CD4-positive, CD25-positive, alpha-beta regulatory T cell (primary cell): ENCODE data around the gene WDR46. TPM values are rescaled to one million over a fixed set of nuclear protein-coding genes. Genes with fewer than 3 reads are reported as not detected.

ENCODE experiments used
- ATAC-seq, 2 donors: fragments of 150-1000 bp; cut with Tn5 transposase; one replicate each; pipeline ENCODE4 v1.10.0; 2021; ENCODE audit warnings: low read depth in 2 of 2, moderate number of reproducible peaks in 2 of 2, moderate library complexity in 1 of 2
- DNase-seq, 3 donors: peaks; one replicate each; pipeline versions ENCODE4 v3.0.0 to v3.0.0-alpha.2; 2012 to 2022; ENCODE audit warnings: mixed read lengths in 1 of 3
- H3K27ac ChIP-seq: one replicate; pipeline ENCODE4 v1.7.0; 2013; ENCODE audit warnings: mild to moderate bottlenecking, low read length; ENCODE audit not compliant: insufficient read depth, poor library complexity, severe bottlenecking
- H3K27me3 ChIP-seq: one replicate; pipeline ENCODE4 v1.7.0; 2013; ENCODE audit warnings: low read length; ENCODE audit not compliant: control insufficient read depth, insufficient read depth
- H3K36me3 ChIP-seq: one replicate; pipeline ENCODE4 v1.7.0; 2013; ENCODE audit warnings: mild to moderate bottlenecking, low read length, moderate library complexity; ENCODE audit not compliant: control insufficient read depth, insufficient read depth
- H3K4me1 ChIP-seq: 2 replicates; pipeline ENCODE4 v1.7.0; 2013; ENCODE audit warnings: mild to moderate bottlenecking, low read length; ENCODE audit not compliant: insufficient read depth, control insufficient read depth, poor library complexity, severe bottlenecking
- H3K4me3 ChIP-seq: one replicate; pipeline ENCODE4 v1.7.0; 2013; ENCODE audit warnings: low read depth, mild to moderate bottlenecking, low read length, moderate library complexity
- H3K9me3 ChIP-seq, 2 experiments: 1 replicate in 1 of 2; 2 replicates in 1 of 2; pipeline ENCODE4 v1.7.0; 2013; ENCODE audit warnings: low read length in 2 of 2, mild to moderate bottlenecking in 1 of 2, moderate library complexity in 1 of 2; ENCODE audit not compliant: control insufficient read depth in 2 of 2
- H3K27ac Mint-ChIP-seq, 3 donors: one replicate each; pipeline ENCODE4 v1.8.0; 2020 to 2022; ENCODE audit warnings: mild to moderate bottlenecking in 3 of 3, mixed read lengths in 3 of 3, moderate library complexity in 2 of 3
- H3K27me3 Mint-ChIP-seq: one replicate; pipeline ENCODE4 v1.8.0; 2022; ENCODE audit warnings: mild to moderate bottlenecking, mixed read lengths
- H3K36me3 Mint-ChIP-seq: one replicate; pipeline ENCODE4 v1.8.0; 2020; ENCODE audit warnings: mixed read lengths
- H3K4me1 Mint-ChIP-seq, 4 donors: one replicate each; pipeline ENCODE4 v1.8.0; 2020 to 2022; ENCODE audit warnings: mixed read lengths in 4 of 4, mild to moderate bottlenecking in 1 of 4
- H3K4me3 Mint-ChIP-seq, 4 donors: one replicate each; pipeline ENCODE4 v1.8.0; 2020 to 2022; ENCODE audit warnings: mild to moderate bottlenecking in 4 of 4, mixed read lengths in 4 of 4, moderate library complexity in 3 of 4
- H3K9me3 Mint-ChIP-seq, 7 donors: one replicate each; pipeline ENCODE4 v1.8.0; 2020 to 2022; ENCODE audit warnings: mixed read lengths in 7 of 7, mild to moderate bottlenecking in 3 of 7, moderate library complexity in 2 of 7
- polyA plus RNA-seq, 4 donors: library from polyadenylated mRNA; unstranded; fragments of 300-500 nt; fragmentation: Illumina TruSeq; gene quantifications; one replicate each; pipeline ENCODE4 v1.2.3, GENCODE V29; 2021
- total RNA-seq: library from RNA; stranded (reverse); gene quantifications from one replicate; pipeline ENCODE4 v1.2.3, GENCODE V29; 2022

Gene WDR46
- total and polyA plus RNA-seq, 5 donors from 2014 or later = 31.5 to 54.0 (median 50.8) TPM

DNA sequence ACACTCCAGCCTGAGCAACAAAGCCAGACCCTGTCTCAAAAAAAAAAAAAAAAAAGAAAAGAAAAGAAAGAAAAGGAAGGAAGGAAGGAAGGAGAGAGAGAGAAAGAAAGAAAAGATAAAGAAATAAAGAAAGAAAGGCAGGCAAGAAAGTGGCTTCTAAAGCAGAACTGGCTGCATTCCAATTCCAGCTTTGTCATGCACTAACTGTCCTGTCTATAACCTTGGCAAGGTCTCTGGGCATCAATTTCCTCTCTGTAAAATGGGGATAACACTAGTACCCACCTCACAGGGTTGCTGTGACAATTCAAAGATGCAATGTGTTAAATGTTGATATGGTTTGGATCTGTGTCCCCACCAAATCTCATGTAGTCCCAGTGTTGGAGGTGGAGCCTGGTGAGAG, 52.7 kb downstream of the WDR46 start:
- H3K27me3 ChIP-seq = peaks cover 11% of the 10 kb centered on the region
- no peak overlapping the region for H3K27ac Mint-ChIP-seq
- H3K4me3 Mint-ChIP-seq = no peak overlapping the region

DNA sequence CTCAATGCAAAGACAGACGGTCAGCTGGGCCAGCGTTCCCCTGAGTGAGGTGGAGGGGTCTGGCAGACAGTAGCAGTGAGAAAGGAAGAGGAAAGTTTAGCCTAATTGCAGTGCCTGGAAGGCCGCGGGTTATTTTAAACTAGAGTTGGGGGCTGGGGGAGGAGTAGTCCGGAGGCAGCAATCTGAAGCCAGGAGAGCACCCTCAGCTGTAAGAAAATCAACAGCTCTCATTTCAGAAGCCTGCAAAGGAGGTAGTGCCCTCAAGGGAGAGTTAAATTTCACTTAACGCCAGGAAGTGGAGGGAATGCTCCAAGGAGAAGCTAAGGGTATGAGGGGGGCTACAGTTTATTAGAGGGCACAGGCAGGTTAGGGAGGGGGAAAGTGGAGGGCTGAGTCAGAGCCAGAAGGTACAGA, 53.8 kb downstream of the WDR46 start:
- Histone ChIP-seq H3K27ac (no peak overlapping the region), H3K27me3 (peaks cover 11% of the 10 kb centered on the region), H3K9me3 (no peaks in the 10 kb centered on the region), H3K36me3 (no peaks in the 10 kb centered on the region), H3K4me1 (no peaks in the 10 kb centered on the region), H3K4me3 (no peak overlapping the region)
- Mint-ChIP-seq H3K27ac (peak overlapping the region in 1 of 3 donors; percentile 25), H3K27me3 (peaks cover 36% of the 10 kb centered on the region), H3K9me3 (no peaks in the 10 kb centered on the region), H3K36me3 (no peaks in the 10 kb centered on the region), H3K4me1 (peaks cover 0 to 2% (median under 1%) of the 10 kb centered on the region in 4 donors), H3K4me3 (no peak overlapping the region)
- ATAC-seq = no peak
- no peak for DNase-seq

More for the DNA sequence above, 52.7 kb downstream of the WDR46 start:
- H3K4me1 Mint-ChIP-seq = peaks cover 0 to 2% (median under 1%) of the 10 kb centered on the region in 4 donors
- Histone ChIP-seq H3K36me3 (no peaks in the 10 kb centered on the region), H3K27ac (no peak overlapping the region), H3K4me1 (no peaks in the 10 kb centered on the region), H3K4me3 (no peak overlapping the region), H3K9me3 (no peaks in the 10 kb centered on the region)
- DNase-seq (no peak), ATAC-seq (no peak)
- H3K27me3 Mint-ChIP-seq = peaks cover 33% of the 10 kb centered on the region
- no peaks in the 10 kb centered on the region for H3K9me3 Mint-ChIP-seq
- no peaks in the 10 kb centered on the region for H3K36me3 Mint-ChIP-seq

Other genes with a start within 250 kb of the WDR46 start
- gene HLA-DPA1, start 215.6 kb downstream of the WDR46 start, total RNA-seq = 102 TPM
- 100 to 1,000 TPM in 3 of 4 donors, 10 to 100 TPM in 1; 97.9 to 292 (median 209) TPM for gene HLA-DPA1, start 215.6 kb downstream of the WDR46 start, polyA plus RNA-seq
- gene HLA-DPB1, start 213.2 kb downstream of the WDR46 start, total RNA-seq = 153 TPM
- gene HLA-DPB1, start 213.2 kb downstream of the WDR46 start, polyA plus RNA-seq = 100 to 1,000 TPM; 144 to 335 (median 244) TPM
- gene COL11A2, start 96.8 kb downstream of the WDR46 start, total RNA-seq = 0.89 TPM
- gene COL11A2, start 96.8 kb downstream of the WDR46 start, polyA plus RNA-seq = under 1 TPM in 2 of 4 donors, not detected in 2; 0.34 to 0.43 TPM
- 62.6 TPM for gene RXRB, start 88.6 kb downstream of the WDR46 start, total RNA-seq
- gene RXRB, start 88.6 kb downstream of the WDR46 start, polyA plus RNA-seq = 1 to 10 TPM; 7.1 to 8.9 (median 7.2) TPM
- gene SLC39A7, start 88.4 kb downstream of the WDR46 start, total RNA-seq = 24.1 TPM
- gene SLC39A7, start 88.4 kb downstream of the WDR46 start, polyA plus RNA-seq = 10 to 100 TPM; 11.4 to 27.3 (median 20.4) TPM
- 8.8 TPM for gene HSD17B8, start 84.6 kb downstream of the WDR46 start, total RNA-seq
- gene HSD17B8, start 84.6 kb downstream of the WDR46 start, polyA plus RNA-seq = 10 to 100 TPM; 33.3 to 53.9 (median 41.9) TPM
- gene RING1, start 80.7 kb downstream of the WDR46 start, total RNA-seq = 34.2 TPM
- 1 to 10 TPM; 4.9 to 6.3 (median 5.5) TPM for gene RING1, start 80.7 kb downstream of the WDR46 start, polyA plus RNA-seq
- 70.6 TPM for gene VPS52, start 17.4 kb downstream of the WDR46 start, total RNA-seq
- 10 to 100 TPM; 12.4 to 17.4 (median 15.0) TPM for gene VPS52, start 17.4 kb downstream of the WDR46 start, polyA plus RNA-seq
- gene RPS18, start 17.2 kb downstream of the WDR46 start, total RNA-seq = 2,198 TPM
- over 10,000 TPM in 1 of 4 donors, 1,000 to 10,000 TPM in 3; 7,008 to 10,525 (median 8,528) TPM for gene RPS18, start 17.2 kb downstream of the WDR46 start, polyA plus RNA-seq
- 17.5 TPM for gene B3GALT4, start 12.1 kb downstream of the WDR46 start, total RNA-seq
- 10 to 100 TPM; 27.5 to 35.9 (median 31.2) TPM for gene B3GALT4, start 12.1 kb downstream of the WDR46 start, polyA plus RNA-seq
- gene PFDN6, start 362 bp upstream of the WDR46 start, total RNA-seq = 20.0 TPM
- gene PFDN6, start 362 bp upstream of the WDR46 start, polyA plus RNA-seq = 10 to 100 TPM; 33.7 to 47.0 (median 38.4) TPM
- 59.2 TPM for gene RGL2, start 9.7 kb upstream of the WDR46 start, total RNA-seq
- gene RGL2, start 9.7 kb upstream of the WDR46 start, polyA plus RNA-seq = 1 to 10 TPM; 7.2 to 9.4 (median 8.1) TPM
- 281 TPM for gene TAPBP, start 24.8 kb upstream of the WDR46 start, total RNA-seq
- gene TAPBP, start 24.8 kb upstream of the WDR46 start, polyA plus RNA-seq = 100 to 1,000 TPM; 251 to 314 (median 262) TPM
- gene ZBTB22, start 28.5 kb upstream of the WDR46 start, total RNA-seq = 19.4 TPM
- gene ZBTB22, start 28.5 kb upstream of the WDR46 start, polyA plus RNA-seq = 10 to 100 TPM in 2 of 4 donors, 1 to 10 TPM in 2; 8.3 to 13.5 (median 11.5) TPM
- gene DAXX, start 33.7 kb upstream of the WDR46 start, total RNA-seq = 45.1 TPM
- gene DAXX, start 33.7 kb upstream of the WDR46 start, polyA plus RNA-seq = 100 to 1,000 TPM in 2 of 4 donors, 10 to 100 TPM in 2; 88.0 to 104 (median 97.5) TPM
- gene KIFC1, start 102.6 kb upstream of the WDR46 start, total RNA-seq = 8.7 TPM
- 1 to 10 TPM in 3 of 4 donors, under 1 TPM in 1; 0.41 to 3.9 (median 1.3) TPM for gene KIFC1, start 102.6 kb upstream of the WDR46 start, polyA plus RNA-seq
- gene PHF1, start 121.8 kb upstream of the WDR46 start, total RNA-seq = 403 TPM
- 10 to 100 TPM; 41.5 to 72.2 (median 64.1) TPM for gene PHF1, start 121.8 kb upstream of the WDR46 start, polyA plus RNA-seq
- 202 TPM for gene CUTA, start 128.9 kb upstream of the WDR46 start, total RNA-seq
- gene CUTA, start 128.9 kb upstream of the WDR46 start, polyA plus RNA-seq = 100 to 1,000 TPM; 435 to 529 (median 489) TPM
- gene SYNGAP1, start 130.8 kb upstream of the WDR46 start, total RNA-seq = 81.4 TPM
- gene SYNGAP1, start 130.8 kb upstream of the WDR46 start, polyA plus RNA-seq = under 1 TPM; 0.48 to 0.82 (median 0.63) TPM
- 8.6 TPM for gene ZBTB9, start 165.3 kb upstream of the WDR46 start, total RNA-seq
- 10 to 100 TPM in 1 of 4 donors, 1 to 10 TPM in 3; 4.5 to 11.7 (median 6.8) TPM for gene ZBTB9, start 165.3 kb upstream of the WDR46 start, polyA plus RNA-seq